Activated CD4-positive, CD25-positive, alpha-beta regulatory T cell (primary cell): ENCODE data around the gene CHI3L1.

Experiments used
- DNase-seq, 4 experiments: peaks; one replicate each; lab custom pipeline; 2025; lab: John Stamatoyannopoulos, UW

Gene CHI3L1

GRCh38 chr1:203168991-203169390 is 17.5 kb downstream of the CHI3L1 start:
- no peak for DNase-seq

GRCh38 chr1:203168256-203168786 is 18.2 kb downstream of the CHI3L1 start:
- no peak for DNase-seq

DNA sequence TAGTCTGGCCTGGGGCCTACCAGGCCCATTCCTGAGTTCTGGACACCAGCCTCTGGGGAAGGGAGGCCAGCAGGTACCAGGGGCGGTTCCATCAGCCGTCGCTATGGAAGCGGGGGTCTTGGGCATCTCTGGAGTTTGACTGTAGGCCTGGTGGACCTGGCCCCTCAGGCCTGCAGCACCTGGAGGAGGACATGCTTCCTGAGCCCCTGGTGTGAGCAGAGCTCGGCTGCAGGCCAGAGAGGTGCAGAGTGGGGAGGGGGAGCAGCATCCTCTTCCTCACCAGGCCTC is 18.6 kb downstream of the CHI3L1 start:
- DNase-seq, result no peak

DNA sequence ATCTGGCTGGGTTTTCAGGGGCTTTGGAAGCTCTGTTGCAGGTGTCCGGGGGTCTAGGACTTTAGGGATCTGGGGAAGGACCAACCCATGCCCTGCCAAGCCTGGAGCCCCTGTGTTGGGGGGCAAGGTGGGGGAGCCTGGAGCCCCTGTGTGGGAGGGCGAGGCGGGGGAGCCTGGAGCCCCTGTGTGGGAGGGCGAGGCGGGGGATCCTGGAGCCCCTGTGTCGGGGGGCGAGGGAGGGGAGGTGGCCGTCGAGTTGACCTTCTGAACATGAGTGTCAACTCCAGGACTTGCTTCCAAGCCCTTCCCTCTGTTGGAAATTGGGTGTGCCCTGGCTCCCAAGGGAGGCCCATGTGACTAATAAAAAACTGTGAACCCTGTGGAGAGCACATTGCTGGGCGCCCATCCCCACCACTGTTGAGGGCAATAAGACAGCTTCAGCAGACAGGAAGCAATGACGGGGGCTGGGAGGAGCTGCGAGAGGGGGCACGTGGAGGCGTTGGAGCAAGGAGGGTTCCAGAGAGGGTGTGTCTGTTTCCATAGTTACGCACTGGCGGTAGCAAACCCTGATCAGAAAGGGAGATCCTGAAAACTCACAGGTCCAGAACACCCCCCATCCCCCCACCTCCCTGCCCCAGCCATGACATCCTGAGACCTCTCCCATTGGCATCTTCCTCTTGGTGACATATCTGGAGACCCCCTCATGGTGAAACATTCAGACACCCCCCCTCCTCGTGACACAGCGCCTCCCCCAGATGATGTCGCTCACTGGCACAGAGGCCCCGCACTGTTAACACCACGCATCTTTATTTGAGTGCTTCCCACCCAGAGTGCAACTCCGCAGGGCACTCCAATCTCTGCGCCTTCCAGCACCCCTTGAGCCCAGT is 19.2 kb downstream of the CHI3L1 start:
- DNase-seq, result no peak

- no peak for DNase-seq
Measured at GRCh38 chr1:203166192-203166940, 20.1 kb downstream of the CHI3L1 start.

- no peak for DNase-seq
Measured at GRCh38 chr1:203165800-203166161, 20.7 kb downstream of the CHI3L1 start.

GRCh38 chr1:203165101-203165799 is 21.3 kb downstream of the CHI3L1 start:
- no peak for DNase-seq

DNA sequence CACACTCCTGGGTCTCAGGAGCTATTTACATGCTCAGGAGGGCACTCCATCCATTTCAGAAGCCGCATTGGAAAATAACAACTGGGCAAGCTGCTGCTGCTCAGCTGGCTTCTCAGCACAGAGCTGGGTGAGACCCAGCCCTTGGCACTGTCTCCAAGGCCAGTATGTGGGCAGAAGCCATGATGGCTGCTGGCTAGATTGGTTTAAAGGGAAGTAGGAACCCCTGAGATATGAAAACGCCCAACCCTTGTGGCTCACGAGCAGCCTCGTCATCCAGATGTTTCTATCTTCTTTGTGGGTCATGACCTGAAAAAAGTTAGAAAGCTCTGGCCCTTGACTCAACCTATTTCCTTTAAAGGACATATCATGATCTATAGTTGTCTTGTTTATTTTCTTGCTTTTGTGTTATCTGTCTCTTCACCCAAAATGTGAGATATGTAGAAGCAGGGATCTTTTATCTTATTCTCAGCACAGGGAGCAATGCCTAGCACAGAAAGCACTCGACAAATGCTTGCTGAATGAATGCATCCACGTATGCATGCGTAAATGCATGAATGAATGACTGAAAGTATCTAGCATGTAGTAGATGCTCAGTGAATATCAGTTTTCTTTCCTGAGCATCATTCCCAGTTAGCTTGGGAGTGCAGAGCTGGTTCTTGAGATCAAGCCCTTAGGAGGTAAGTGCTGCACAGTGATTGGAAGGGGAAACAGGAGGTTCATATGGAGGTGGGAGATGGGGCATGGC is 22.4 kb downstream of the CHI3L1 start:
- DNase-seq, result no peak

GRCh38 chr1:203162403-203162802 is 24.1 kb downstream of the CHI3L1 start:
- DNase-seq, result no peak

GRCh38 chr1:203161703-203162102 is 24.8 kb downstream of the CHI3L1 start:
- no peak for DNase-seq

- no peak for DNase-seq
Measured at GRCh38 chr1:203161175-203161574, 25.3 kb downstream of the CHI3L1 start.

DNA sequence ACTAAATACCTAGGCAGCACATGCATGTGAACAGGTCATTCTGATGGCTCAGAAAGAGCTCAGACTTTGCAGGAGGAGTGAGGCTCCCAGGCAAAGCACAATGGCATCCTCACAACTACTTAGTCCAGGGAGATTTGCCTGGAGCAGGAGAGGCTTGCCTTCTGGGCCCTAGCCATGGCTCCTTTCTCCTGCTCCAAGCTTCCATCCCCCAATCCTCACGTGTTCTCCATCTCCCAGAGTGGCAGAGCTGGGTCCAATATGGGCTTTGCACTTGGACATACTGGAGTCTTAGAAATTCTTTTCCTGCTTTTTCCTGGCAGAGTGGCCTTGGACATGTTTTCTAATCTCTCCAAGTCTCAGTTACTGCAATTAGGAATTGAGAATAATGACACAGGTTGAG is 26.7 kb downstream of the CHI3L1 start:
- no peak for DNase-seq

DNA sequence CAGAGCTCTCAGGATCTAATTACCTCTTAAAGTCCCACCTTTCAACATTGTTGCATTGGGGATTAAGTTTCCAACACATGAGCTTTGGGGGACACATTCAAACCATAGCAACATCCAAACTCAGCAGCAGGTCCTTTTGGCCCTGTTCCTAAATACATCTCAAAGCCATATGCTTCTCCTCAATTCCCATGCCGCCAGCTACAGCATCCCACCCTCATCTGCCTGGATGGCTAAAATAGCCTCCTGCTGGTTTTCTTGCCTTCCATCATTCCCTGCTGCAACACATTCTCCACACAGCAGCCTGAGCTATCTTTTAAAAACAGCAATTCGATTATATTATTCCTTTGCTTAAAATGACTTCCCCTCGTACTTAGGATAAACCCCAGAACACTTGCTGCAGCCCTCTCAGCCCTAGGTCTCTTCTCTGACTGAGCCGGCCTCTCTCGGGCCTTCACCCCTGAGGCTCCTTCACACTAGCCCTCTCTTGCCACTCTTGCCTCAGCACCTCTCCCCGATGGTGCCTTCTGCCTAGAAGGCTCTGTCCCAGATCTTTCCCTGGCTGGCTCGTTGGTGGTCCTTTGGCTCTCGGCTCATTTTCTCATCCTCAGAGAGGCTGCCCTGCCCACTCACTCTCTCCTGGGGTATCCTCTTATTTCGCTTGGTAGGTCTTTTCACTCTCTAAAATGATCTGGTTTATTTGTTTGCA is 27.4 kb downstream of the CHI3L1 start:
- DNase-seq, result no peak

GRCh38 chr1:203158423-203158822 is 28.1 kb downstream of the CHI3L1 start:
- DNase-seq, result no peak

DNA sequence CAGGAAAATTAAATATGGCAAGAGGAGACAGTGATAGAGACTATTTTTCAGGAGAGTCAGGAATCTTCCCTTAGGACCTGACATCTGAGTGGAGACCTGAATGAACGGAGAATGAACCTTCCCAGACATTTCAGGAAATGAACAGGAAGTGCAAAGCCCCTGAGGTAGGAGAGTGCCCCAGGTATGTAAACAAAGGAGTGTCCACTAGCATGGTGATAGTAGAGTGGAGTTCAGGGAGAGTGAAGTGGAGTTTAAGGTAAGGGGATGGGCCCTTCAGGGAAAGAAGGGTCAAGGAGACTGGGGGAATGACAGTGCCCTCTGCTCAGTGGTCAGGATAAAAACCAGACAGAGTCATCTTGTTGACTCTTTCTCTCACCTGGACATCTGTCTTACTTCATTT is 30.2 kb downstream of the CHI3L1 start:
- DNase-seq, result no peak

DNA sequence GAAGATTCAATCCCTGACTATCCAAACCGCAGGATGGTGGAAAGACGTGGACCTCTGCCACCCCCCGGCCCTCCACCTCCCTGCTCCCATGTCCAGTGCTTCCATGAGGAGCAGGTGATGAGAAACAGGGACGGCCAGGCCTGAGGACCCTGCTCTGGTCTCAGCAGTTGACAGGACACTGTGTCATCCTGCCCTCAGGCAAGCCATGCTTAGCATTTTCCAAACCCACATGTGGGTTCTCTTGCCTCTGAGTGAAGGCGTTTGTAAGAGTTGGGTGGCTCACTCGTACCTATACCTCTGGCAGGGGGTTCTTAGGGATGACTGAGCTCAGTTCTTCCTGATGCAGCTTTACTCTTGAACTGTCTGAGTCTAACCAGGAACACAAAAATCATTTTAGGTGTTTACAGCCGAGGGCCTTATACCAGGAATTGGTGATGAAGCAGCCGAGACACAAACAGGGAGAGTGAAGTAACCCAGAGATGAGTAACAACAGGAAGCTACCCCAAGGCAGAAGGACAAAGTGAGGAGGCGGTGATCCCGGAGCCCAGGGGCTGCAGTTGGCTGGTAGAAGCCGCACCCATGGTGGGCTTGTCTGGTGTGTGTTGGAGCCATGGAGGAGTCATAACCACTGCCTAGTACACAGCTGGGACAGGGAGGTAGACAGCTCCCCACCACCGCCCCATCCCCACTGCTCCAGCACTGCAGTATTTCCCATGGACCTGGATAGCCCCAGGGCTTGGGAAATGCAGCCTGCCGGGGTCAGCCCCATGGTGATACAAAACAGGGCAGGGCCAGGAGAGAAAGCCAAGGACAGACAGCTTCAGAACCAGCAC is 32.3 kb downstream of the CHI3L1 start:
- DNase-seq, result no peak

DNA sequence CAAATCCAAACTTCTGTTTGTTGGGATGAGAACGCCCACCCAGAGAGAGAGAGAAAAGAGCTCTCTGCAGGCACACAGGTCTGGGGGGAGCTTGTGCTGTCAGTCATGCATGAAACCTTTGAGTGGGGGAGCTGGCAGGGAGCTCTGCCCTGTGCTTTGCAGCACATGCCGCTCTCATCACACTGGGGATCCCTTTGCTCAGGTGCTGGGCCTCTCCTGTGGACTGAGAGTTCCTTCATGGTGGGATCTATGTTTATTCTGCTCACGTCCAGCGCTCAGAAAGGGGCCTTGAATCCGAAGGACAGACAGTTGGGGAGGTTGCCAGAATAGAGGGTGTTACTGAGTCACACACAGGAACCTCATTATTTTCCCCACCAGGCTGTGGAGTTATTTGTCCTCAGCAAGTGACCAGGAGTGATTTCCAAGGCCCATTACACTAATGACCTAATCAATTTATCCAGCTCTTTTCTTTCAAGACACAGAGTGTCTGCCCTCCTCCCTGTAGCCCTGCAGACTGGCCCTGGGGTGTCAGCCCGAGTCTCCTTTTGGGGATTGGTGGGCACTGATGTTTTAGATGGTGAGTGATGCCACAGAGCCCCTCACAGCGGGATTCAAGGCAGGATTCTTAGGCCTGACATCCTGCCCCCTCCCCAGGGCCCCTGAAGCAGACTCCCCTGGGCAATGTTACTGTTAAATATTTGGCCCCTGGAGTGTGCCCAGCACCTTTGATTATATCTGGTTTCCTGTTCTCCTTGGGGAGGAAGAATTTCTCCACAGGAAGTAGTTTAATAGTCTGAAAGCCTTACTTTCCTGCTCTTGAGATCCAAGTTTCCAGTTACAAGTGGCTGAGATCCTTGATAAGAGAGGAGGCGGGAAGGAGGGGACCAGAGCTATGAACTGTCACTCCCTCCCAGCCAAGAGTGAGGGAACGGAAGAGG is 33.2 kb downstream of the CHI3L1 start:
- no peak for DNase-seq

DNA sequence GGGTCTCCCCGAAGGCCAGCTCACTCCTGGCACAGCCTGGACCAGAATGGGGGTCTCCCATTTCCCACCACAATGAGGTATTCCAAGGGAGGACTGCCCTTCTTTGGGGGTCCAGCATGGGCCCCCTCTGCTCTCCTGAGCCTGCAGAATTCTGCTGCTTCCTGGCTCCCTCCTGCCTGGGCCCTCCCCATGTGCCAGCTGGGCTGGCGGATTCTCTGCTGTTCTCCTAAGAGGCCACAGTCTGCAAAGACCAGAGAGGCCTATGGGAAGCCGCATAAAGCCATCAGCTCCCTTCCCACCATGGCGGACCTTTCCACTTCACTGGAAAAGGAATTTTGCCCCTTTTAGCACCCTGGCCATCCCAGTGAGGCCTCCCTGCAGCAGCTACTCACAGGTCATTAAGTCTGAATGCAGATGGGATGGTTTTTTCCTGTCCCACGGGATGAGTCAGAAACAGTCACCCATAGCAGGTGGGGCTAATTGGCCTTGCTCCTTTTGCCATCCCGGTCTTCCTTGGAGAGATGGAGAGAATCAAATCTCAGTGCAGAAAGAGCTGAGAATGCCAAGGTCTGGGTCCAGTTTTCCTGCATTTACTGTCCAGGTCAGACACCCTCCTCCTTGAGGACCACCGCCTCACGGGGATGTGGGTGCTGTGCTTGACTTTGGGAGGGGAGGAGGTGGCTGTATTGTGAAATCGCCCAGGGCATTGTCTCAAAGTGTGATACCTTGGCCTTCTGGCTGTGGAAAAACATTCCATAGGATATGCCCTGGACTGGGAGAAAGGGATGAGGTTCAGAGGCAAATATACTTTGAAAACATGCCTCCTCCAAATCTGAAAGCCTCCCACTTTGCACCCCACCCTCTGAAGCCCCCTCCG is 34.1 kb downstream of the CHI3L1 start:
- DNase-seq, result no peak
